Activated effector memory CD4-positive, alpha-beta T cell treated with Interleukin-2 at 50 U/mL for 16 hours (primary cell): ENCODE measurements around the gene SLC36A4.
"Not testable (repeated sequence)": the region's sequence is repeated elsewhere in the genome, so short reads cannot be mapped to it uniquely, and the experiment has no call there.

ENCODE experiments used
- DNase-seq: peaks from one replicate; pipeline ENCODE4 v3.0.0-alpha.2; 2020

SLC36A4 gene

GRCh38 chr11:93197380-93198214 is at the start of gene SLC36A4:
Gene SLC36A4, minus strand, starts transcription at chr11:93197991. Its CDS starts 159 bp downstream, at chr11:93197832.
- peak; percentile 75 for DNase-seq

DNA sequence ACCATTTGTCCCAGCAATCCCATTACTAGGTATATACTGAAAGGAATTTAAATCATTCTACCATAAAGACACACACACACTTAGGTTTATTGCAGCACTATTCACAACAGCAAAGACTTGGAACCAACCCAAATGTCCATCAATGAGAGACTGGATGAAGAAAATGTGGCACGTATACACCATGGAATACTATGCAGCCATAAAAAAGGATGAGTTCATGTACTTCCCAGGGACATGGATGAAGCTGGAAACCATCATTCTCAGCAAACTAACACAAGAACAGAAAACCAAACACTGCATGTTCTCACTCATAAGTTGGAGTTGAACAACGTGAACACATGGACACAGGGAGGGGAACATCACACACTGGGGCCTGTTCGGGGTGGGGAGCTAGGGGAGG is 49.0 kb upstream of the SLC36A4 start:
- not testable (repeated sequence) for DNase-seq

- DNase-seq = no peak
Observed at GRCh38 chr11:93244018-93244417, 46.2 kb upstream of the SLC36A4 start.

- no peak for DNase-seq
Observed at GRCh38 chr11:93239966-93240365, 42.2 kb upstream of the SLC36A4 start.

GRCh38 chr11:93238956-93239355 is 41.2 kb upstream of the SLC36A4 start:
- no peak for DNase-seq

- no peak for DNase-seq
Observed at GRCh38 chr11:93236741-93237675, 39.2 kb upstream of the SLC36A4 start.

DNA sequence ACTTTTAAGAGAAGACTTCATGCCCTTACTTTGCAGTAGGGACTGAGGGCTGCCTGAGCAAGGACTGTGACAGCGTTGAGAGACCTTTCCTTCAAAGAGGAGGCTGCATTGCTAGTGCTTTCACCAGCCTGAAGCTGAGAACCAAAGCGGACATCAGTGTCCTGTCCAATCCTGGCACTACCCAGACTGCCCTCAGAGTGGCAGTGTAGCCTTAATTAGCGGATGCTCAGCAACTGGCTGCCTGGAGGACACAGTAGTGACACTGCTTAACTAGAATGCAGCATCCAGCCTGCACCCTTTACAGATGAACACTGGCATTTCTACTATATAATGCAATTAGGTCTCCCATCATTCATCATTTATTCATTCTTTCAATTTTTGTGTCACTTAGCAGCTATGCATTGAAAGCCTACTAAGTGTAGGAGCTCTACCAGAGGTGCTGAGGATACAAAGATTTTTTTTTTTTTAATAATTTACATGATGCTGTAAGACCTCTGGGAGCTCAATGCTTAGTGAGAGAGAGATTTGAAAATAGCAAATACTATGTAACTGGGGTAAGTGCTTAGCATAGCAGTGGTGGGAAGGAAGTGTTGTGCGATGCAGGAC is 36.9 kb upstream of the SLC36A4 start:
- DNase-seq = peak; percentile 54

- no peak for DNase-seq
Observed at GRCh38 chr11:93229876-93230275, 32.1 kb upstream of the SLC36A4 start.

DNA sequence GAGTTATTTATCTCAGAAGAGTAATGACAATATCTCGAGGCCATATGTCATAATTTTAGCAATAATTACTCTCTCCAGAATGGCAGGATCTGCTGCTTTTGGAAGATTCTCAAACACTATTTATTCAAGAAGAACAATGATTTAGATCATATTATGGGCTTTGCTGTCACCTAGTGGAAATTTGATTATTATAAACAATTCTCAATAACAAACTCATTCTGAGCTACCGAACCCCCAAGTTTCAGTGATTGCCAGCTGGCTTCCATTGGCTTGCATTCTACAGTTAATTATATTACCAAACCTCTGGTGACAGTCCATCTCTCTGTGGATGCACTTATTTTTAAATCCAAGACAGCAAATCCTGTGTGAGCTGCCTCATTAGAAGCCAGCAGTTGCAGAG is 27.9 kb upstream of the SLC36A4 start:
- no peak for DNase-seq

DNA sequence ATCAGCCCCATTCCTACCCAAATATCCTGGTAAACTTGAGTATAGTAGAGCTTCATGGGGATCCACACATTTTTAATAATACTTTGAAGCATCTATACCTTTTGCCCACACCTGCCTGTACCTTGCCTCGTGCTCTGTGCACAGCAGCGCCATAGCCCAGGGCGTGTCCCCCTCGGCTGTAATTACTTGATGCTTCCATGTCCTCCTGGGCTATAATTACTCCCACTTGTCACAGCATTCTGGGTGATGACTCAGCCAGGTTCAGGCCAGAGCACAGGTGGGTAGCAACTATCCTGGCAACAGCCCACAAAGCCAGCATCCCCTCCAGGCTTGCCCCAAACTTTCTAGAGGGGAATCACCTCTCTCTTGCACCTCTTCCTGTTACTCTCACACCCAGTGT is 23.7 kb upstream of the SLC36A4 start:
- DNase-seq = no peak

- DNase-seq = no peak
Observed at GRCh38 chr11:93220078-93220477, 22.3 kb upstream of the SLC36A4 start.

GRCh38 chr11:93219440-93219839 is 21.6 kb upstream of the SLC36A4 start:
- no peak for DNase-seq

GRCh38 chr11:93216511-93217101 is 18.8 kb upstream of the SLC36A4 start:
- DNase-seq = no peak

DNA sequence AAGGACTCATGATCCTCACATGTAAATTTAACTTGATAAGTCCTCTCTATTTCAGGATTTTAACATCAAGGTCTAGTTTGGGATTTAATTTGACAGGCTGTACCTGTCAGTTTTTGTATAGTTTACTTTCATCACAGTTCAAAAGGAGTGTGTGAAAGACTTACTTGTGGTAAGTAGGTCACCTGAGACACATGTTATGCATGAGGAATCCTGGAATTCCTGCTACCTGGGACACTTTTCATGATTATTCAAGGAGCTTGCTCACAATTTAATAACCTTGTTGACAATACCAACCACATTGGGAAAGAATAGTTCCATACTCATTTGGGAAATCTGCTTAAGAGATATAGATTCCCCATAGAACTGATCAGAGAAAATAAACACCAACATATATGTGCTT is 15.8 kb upstream of the SLC36A4 start:
- no peak for DNase-seq

GRCh38 chr11:93212094-93212493 is 14.3 kb upstream of the SLC36A4 start:
- no peak for DNase-seq

- DNase-seq = no peak
Observed at GRCh38 chr11:93209466-93209865, 11.7 kb upstream of the SLC36A4 start.

DNA sequence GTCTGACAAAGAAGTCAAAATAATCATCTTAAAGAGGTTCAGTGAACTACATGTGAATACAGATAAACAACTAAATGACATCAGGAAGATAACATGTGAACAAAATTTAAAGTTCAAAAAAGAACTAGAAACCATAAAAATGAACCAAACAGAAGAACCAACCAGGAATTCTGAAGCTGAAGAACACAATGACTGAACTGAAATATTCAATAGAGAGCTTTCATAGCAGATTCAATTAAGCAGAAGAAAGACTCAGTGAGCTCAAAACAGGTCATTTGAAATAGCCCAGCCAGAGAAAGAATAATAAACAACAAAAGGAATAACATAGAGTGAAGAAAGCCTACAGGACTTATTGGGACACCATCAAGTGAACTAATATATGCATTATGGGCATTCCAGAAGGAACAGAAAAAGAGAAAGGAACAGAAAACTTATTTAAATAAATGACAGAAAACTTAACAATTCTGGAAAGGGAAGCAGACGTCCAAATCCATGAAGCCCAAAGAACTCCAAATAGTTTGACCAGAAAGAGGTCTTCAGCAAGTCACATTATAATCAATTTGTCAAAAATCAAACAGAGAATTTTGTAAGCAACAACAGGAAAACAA is 11.0 kb upstream of the SLC36A4 start:
- no peak for DNase-seq

GRCh38 chr11:93199616-93200015 is 1.8 kb upstream of the SLC36A4 start:
- no peak for DNase-seq

GRCh38 chr11:93198215-93198845 is 539 bp upstream of the SLC36A4 start:
- DNase-seq = no peak

- DNase-seq = no peak
Observed at GRCh38 chr11:93196816-93197379, 893 bp downstream of the SLC36A4 start.

GRCh38 chr11:93194673-93195291 is 3.0 kb downstream of the SLC36A4 start:
- DNase-seq = no peak
